Testis (tissue), 3 donors: Measurements from ENCODE around the gene DMRTC1. TPM values are rescaled to one million over a fixed set of nuclear protein-coding genes. Genes with fewer than 3 reads are reported as not detected.
"Not testable (repeated sequence)": the region's sequence is repeated elsewhere in the genome, so short reads cannot be mapped to it uniquely, and the experiment has no call there.

Source experiments
- DNase-seq: peaks from one replicate; pipeline ENCODE4 v3.0.0-alpha.2; 2019
- H3K27ac ChIP-seq, 2 donors: fragments of 200-600 bp; sonication (generic); one replicate each; pipeline ENCODE4 v1.5.1; 2019
- H3K27me3 ChIP-seq: fragments of 200-600 bp; sonication (generic); one replicate; pipeline ENCODE4 v1.5.1; 2019
- H3K36me3 ChIP-seq: fragments of 200-600 bp; sonication (generic); one replicate; pipeline ENCODE4 v1.5.1; 2017; ENCODE audit warnings: low read depth; ENCODE audit errors: missing control alignments
- H3K4me1 ChIP-seq: fragments of 200-600 bp; sonication (generic); one replicate; pipeline ENCODE4 v1.5.1; 2019
- H3K4me3 ChIP-seq, 2 donors: fragments of 200-600 bp; sonication (generic); one replicate each; pipeline ENCODE4 v1.5.1; 2017 to 2019
- H3K9me3 ChIP-seq: fragments of 200-600 bp; sonication (generic); one replicate; pipeline ENCODE4 v1.5.1; 2017
- WGBS, 2 donors: methylation state at CpG; one replicate each; pipeline ENCODE4 v1.1.5; 2018; 5-methylcytosine and 5-hydroxymethylcytosine counted together
- intact Hi-C: fragments of 100-400 bp; cut with DNase I; formaldehyde crosslinking; loops from one replicate; pipeline ENCODE4 v1.15.1; 2023; ENCODE audit warnings: low total_unique reads
- polyA plus RNA-seq: library from polyadenylated mRNA; stranded (reverse); fragments of 350-450 nt; fragmentation: Illumina TruSeq; extraction: RNeasy Lipid Tissue Mini Kit (QIAGEN cat#74804); gene quantifications from one replicate; pipeline ENCODE4 v1.2.3, GENCODE V29; 2014; ENCODE audit warnings: low read depth, low replicate concordance; ENCODE audit not compliant: insufficient read depth
- total RNA-seq, 2 donors: library from RNA; depleted of rRNA; stranded (reverse); fragments of >200 nt; gene quantifications; one replicate each; pipeline ENCODE4 v1.2.3, GENCODE V29; 2016

Gene DMRTC1
- total and polyA plus RNA-seq, 3 donors from 2014 or later = 1.9 to 2.2 TPM; not detected in 1

- 100% methylated on average over 2 of the region's 5 CpGs; no CpG with 5 or more reads in 1 of the 2 donors for WGBS, 2 donors
- H3K36me3 ChIP-seq, DNase-seq, H3K4me3 ChIP-seq, H3K27ac ChIP-seq, H3K9me3 ChIP-seq, H3K4me1 ChIP-seq, H3K27me3 ChIP-seq, intact Hi-C loops: not testable (repeated sequence)
Observed at GRCh38 chrX:72916096-72916495, 27.5 kb downstream of the DMRTC1 start.

- H3K4me1 ChIP-seq, DNase-seq, H3K4me3 ChIP-seq, H3K9me3 ChIP-seq, H3K27me3 ChIP-seq, H3K27ac ChIP-seq, H3K36me3 ChIP-seq, intact Hi-C loops: not testable (repeated sequence)
- WGBS, 2 donors = no CpG with 5 or more reads among the region's 13 CpGs
Observed at GRCh38 chrX:72912315-72912714, 31.3 kb downstream of the DMRTC1 start, which contains the start of gene FAM236C. Gene FAM236C, plus strand, starts transcription at chrX:72912615. Its CDS starts 100 bp downstream, at chrX:72912715.

GRCh38 chrX:72889740-72890139 lies 53.9 kb downstream of the DMRTC1 start:
- H3K9me3 ChIP-seq, H3K4me1 ChIP-seq, H3K36me3 ChIP-seq, H3K27me3 ChIP-seq, intact Hi-C loops, DNase-seq, H3K27ac ChIP-seq, H3K4me3 ChIP-seq: not testable (repeated sequence)
- WGBS, 2 donors = no CpG with 5 or more reads among the region's 14 CpGs

- not testable (repeated sequence) for DNase-seq, H3K27ac ChIP-seq, H3K36me3 ChIP-seq
Observed at GRCh38 chrX:72882898-72883297, 60.7 kb downstream of the DMRTC1 start.

GRCh38 chrX:72837532-72837931 lies 106.1 kb downstream of the DMRTC1 start:
- H3K36me3 ChIP-seq, DNase-seq, H3K4me1 ChIP-seq, H3K4me3 ChIP-seq, H3K27me3 ChIP-seq, H3K9me3 ChIP-seq, H3K27ac ChIP-seq, intact Hi-C loops: not testable (repeated sequence)
- WGBS, 2 donors = no CpG with 5 or more reads among the region's 2 CpGs

More at GRCh38 chrX:72882898-72883297, 60.7 kb downstream of the DMRTC1 start:
- H3K4me1 ChIP-seq, H3K9me3 ChIP-seq, H3K4me3 ChIP-seq, intact Hi-C loops, H3K27me3 ChIP-seq: not testable (repeated sequence)
- WGBS, 2 donors = no CpG with 5 or more reads among the region's 2 CpGs

GRCh38 chrX:72830701-72831100 lies 112.9 kb downstream of the DMRTC1 start:
- no CpG with 5 or more reads among the region's 13 CpGs for WGBS, 2 donors
- H3K9me3 ChIP-seq, intact Hi-C loops, H3K36me3 ChIP-seq, H3K4me3 ChIP-seq, H3K4me1 ChIP-seq, H3K27ac ChIP-seq, H3K27me3 ChIP-seq, DNase-seq: not testable (repeated sequence)

Other genes with a start within 250 kb of the DMRTC1 start
- gene PHKA1, start 229.5 kb downstream of the DMRTC1 start, total RNA-seq = 10 to 100 TPM; 11.4 to 13.1 TPM
- 3.6 TPM for gene PHKA1, start 229.5 kb downstream of the DMRTC1 start, polyA plus RNA-seq
- 1 to 10 TPM; 6.1 to 7.4 TPM for gene DMRTC1B, start 166.9 kb downstream of the DMRTC1 start, total RNA-seq
- 11.9 TPM for gene DMRTC1B, start 166.9 kb downstream of the DMRTC1 start, polyA plus RNA-seq
- gene FAM236B, start 161.2 kb downstream of the DMRTC1 start, total RNA-seq = 100 to 1,000 TPM in 1 of 2 donors, 10 to 100 TPM in 1; 38.3 to 117 TPM
- 238 TPM for gene FAM236B, start 161.2 kb downstream of the DMRTC1 start, polyA plus RNA-seq
- not detected for gene FAM236D, start 135.6 kb downstream of the DMRTC1 start, total RNA-seq
- gene FAM236D, start 135.6 kb downstream of the DMRTC1 start, polyA plus RNA-seq = not detected
- not detected for gene FAM236C, start 31.2 kb downstream of the DMRTC1 start, total RNA-seq
- 3.4 TPM for gene FAM236C, start 31.2 kb downstream of the DMRTC1 start, polyA plus RNA-seq
- gene FAM236A, start 5.6 kb downstream of the DMRTC1 start, total RNA-seq = 100 to 1,000 TPM; 432 to 655 TPM
- 230 TPM for gene FAM236A, start 5.6 kb downstream of the DMRTC1 start, polyA plus RNA-seq
- under 1 TPM in 1 of 2 donors, not detected in 1; 0.62 TPM for gene PABPC1L2B, start 59.1 kb upstream of the DMRTC1 start, total RNA-seq
- 0.73 TPM for gene PABPC1L2B, start 59.1 kb upstream of the DMRTC1 start, polyA plus RNA-seq
- gene PABPC1L2A, start 135.7 kb upstream of the DMRTC1 start, total RNA-seq = 1 to 10 TPM in 1 of 2 donors, under 1 TPM in 1; 0.99 to 1.5 TPM
- 1.0 TPM for gene PABPC1L2A, start 135.7 kb upstream of the DMRTC1 start, polyA plus RNA-seq